Osteoblast (primary cell): ENCODE measurements around the gene GRAP. TPM values are rescaled to one million over a fixed set of nuclear protein-coding genes. Genes with fewer than 3 reads are reported as not detected.
"Not testable (repeated sequence)": the region's sequence is repeated elsewhere in the genome, so short reads cannot be mapped to it uniquely, and the experiment has no call there.

Experiments
- DNase-seq: peaks from one replicate; pipeline ENCODE4 v3.0.0; 2011; ENCODE audit warnings: low spot score, mixed read lengths; ENCODE audit not compliant: insufficient read length; ENCODE audit errors: missing footprints
- H2AFZ ChIP-seq: 2 replicates; pipeline ENCODE4 v1.6.0; 2011; ENCODE audit warnings: mild to moderate bottlenecking, low read length
- H3K27ac ChIP-seq: 2 replicates; pipeline ENCODE4 v1.5.1; 2011; ENCODE audit warnings: mild to moderate bottlenecking, low read depth, low read length, moderate library complexity
- H3K27me3 ChIP-seq: 2 replicates; pipeline ENCODE4 v1.6.0; 2012; ENCODE audit warnings: mild to moderate bottlenecking, control low read depth, inconsistent platforms, low read length, moderate library complexity; ENCODE audit not compliant: insufficient read depth
- H3K36me3 ChIP-seq: 2 replicates; pipeline ENCODE4 v1.5.1; 2011; ENCODE audit warnings: mild to moderate bottlenecking, low read length, control low read depth, moderate library complexity; ENCODE audit not compliant: insufficient read depth
- H3K4me1 ChIP-seq: 2 replicates; pipeline ENCODE4 v1.5.1; 2011; ENCODE audit warnings: mild to moderate bottlenecking, low read length, control low read depth, moderate library complexity; ENCODE audit not compliant: insufficient read depth
- H3K4me2 ChIP-seq: 2 replicates; pipeline ENCODE4 v1.6.0; 2011; ENCODE audit warnings: mild to moderate bottlenecking, low read length; ENCODE audit not compliant: insufficient read depth
- H3K4me3 ChIP-seq: fragments of 200-600 bp; sonication (generic); 3 replicates; pipeline ENCODE4 v1.5.1; 2012; ENCODE audit warnings: mild to moderate bottlenecking, low read length, inconsistent platforms; ENCODE audit not compliant: insufficient read depth
- H3K79me2 ChIP-seq: 2 replicates; pipeline ENCODE4 v1.6.0; 2012; ENCODE audit warnings: mild to moderate bottlenecking, low read length, control low read depth, inconsistent platforms; ENCODE audit not compliant: insufficient read depth
- H3K9me3 ChIP-seq: 2 replicates; pipeline ENCODE4 v1.5.1; 2011; ENCODE audit warnings: low read depth, low read length, control low read depth
- H4K20me1 ChIP-seq: 2 replicates; pipeline ENCODE4 v1.6.0; 2012; ENCODE audit warnings: mild to moderate bottlenecking, low read length, control low read depth; ENCODE audit not compliant: insufficient read depth
- CTCF ChIP-seq: IDR thresholded peaks from 2 replicates; pipeline ENCODE4 v1.5.1; 2011; ENCODE audit warnings: mild to moderate bottlenecking, low read depth, low read length, moderate library complexity; ENCODE audit errors: extremely low read depth
- total RNA-seq: library from RNA; depleted of rRNA; stranded (reverse); fragments of >200 nt; gene quantifications from 2 replicates; pipeline ENCODE4 v1.2.3, GENCODE V29; 2012

Gene GRAP
- total RNA-seq, 1 donor: not detected

- no peak overlapping the region for H2AFZ ChIP-seq
- no peaks in the 10 kb centered on the region for H3K9me3 ChIP-seq
- no peaks in the 10 kb centered on the region for H3K36me3 ChIP-seq
- H4K20me1 ChIP-seq: no peaks in the 10 kb centered on the region
- no peaks in the 10 kb centered on the region for H3K4me1 ChIP-seq
- TF ChIP-seq CTCF: no peak
- no peaks in the 10 kb centered on the region for H3K79me2 ChIP-seq
- no peak for DNase-seq
- no peak overlapping the region for H3K4me2 ChIP-seq
- H3K4me3 ChIP-seq: no peak overlapping the region
- no peak overlapping the region for H3K27ac ChIP-seq
- no peaks in the 10 kb centered on the region for H3K27me3 ChIP-seq
Observed at GRCh38 chr17:19023209-19023999, 23.4 kb downstream of the GRAP start.

DNA sequence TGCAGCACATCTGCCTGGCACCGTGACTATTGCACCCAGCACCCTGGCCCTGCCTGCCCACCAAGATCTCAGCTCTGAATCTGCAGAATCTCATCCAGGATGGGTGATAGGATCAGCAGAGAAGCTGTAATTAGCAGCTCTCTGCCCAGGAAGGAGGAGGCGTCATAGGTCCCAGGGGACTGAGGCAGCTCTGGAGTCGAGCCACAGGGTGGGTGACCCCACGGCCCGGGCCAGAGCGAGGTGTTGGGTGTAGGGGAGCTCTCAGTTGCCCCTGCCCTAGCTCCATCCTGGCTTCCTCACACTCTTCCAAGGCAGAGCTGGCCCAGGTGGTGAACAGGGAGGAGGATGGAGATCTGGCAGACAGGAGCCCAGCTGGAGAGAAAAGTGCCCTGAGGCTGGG lies 24.0 kb downstream of the GRAP start:
- no peaks in the 10 kb centered on the region for H4K20me1 ChIP-seq
- no peak for DNase-seq
- H3K4me3 ChIP-seq: no peak overlapping the region
- H3K4me1 ChIP-seq: no peaks in the 10 kb centered on the region
- no peak for TF ChIP-seq CTCF
- H2AFZ ChIP-seq: no peak overlapping the region
- H3K4me2 ChIP-seq: no peak overlapping the region
- no peaks in the 10 kb centered on the region for H3K36me3 ChIP-seq
- H3K9me3 ChIP-seq: no peaks in the 10 kb centered on the region
- no peaks in the 10 kb centered on the region for H3K79me2 ChIP-seq
- no peaks in the 10 kb centered on the region for H3K27me3 ChIP-seq
- H3K27ac ChIP-seq: no peak overlapping the region

GRCh38 chr17:19022128-19022527 lies 24.6 kb downstream of the GRAP start:
- Histone ChIP-seq H3K4me2 (no peak overlapping the region), H3K4me1 (no peaks in the 10 kb centered on the region), H2AFZ (no peak overlapping the region), H3K27ac (no peak overlapping the region), H3K36me3 (no peaks in the 10 kb centered on the region), H3K9me3 (no peaks in the 10 kb centered on the region), H3K4me3 (no peak overlapping the region), H4K20me1 (no peaks in the 10 kb centered on the region), H3K79me2 (no peaks in the 10 kb centered on the region), H3K27me3 (no peaks in the 10 kb centered on the region)
- no peak for TF ChIP-seq CTCF
- DNase-seq: no peak

DNA sequence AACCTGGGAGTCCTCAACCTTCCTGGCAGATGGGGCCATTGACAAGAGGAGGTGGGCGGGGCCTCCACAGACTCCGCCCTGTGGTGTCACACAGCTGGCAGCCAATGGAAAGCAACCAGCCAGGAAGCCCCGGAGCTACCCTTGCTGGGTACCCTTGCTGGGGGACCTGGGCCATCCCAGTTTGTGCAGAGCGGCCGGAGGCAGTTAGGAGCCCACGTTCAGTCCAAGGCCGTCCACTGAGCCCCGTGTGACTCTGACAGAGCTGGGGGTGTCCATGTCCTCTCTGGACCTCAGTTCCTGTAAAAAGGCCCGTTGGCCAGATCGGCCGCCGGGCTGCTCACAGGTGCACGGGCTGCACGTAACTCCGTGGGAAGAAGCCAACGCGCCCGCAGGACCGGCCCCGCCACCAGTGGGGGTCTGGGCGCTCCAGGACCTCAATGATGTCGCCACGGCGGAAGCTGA lies 25.1 kb downstream of the GRAP start:
- DNase-seq: no peak
- no peaks in the 10 kb centered on the region for H3K27me3 ChIP-seq

GRCh38 chr17:19021011-19021621 lies 25.6 kb downstream of the GRAP start:
- DNase-seq, H3K27ac ChIP-seq, H2AFZ ChIP-seq, H3K4me3 ChIP-seq, H3K4me2 ChIP-seq, H3K79me2 ChIP-seq, H3K27me3 ChIP-seq, H4K20me1 ChIP-seq, H3K4me1 ChIP-seq, H3K9me3 ChIP-seq, H3K36me3 ChIP-seq: not testable (repeated sequence)

More for the DNA sequence above, 25.1 kb downstream of the GRAP start:
- TF ChIP-seq CTCF: no peak
- no peaks in the 10 kb centered on the region for H3K36me3 ChIP-seq
- H2AFZ ChIP-seq: no peak overlapping the region
- H4K20me1 ChIP-seq: no peaks in the 10 kb centered on the region
- H3K4me1 ChIP-seq: no peaks in the 10 kb centered on the region
- H3K4me2 ChIP-seq: no peak overlapping the region
- H3K79me2 ChIP-seq: no peaks in the 10 kb centered on the region
- H3K9me3 ChIP-seq: no peaks in the 10 kb centered on the region
- H3K27ac ChIP-seq: no peak overlapping the region
- no peak overlapping the region for H3K4me3 ChIP-seq
